Measurements from ENCODE around the gene ANTXRL. TPM values are rescaled to one million over a fixed set of nuclear protein-coding genes. Genes with fewer than 3 reads are reported as not detected.
"Not testable (repeated sequence)": the region's sequence is repeated elsewhere in the genome, so short reads cannot be mapped to it uniquely, and the experiment has no call there.

The ANTXRL gene
- total RNA-seq, 1 experiment from 2014 or later = 0.63 TPM

DNA sequence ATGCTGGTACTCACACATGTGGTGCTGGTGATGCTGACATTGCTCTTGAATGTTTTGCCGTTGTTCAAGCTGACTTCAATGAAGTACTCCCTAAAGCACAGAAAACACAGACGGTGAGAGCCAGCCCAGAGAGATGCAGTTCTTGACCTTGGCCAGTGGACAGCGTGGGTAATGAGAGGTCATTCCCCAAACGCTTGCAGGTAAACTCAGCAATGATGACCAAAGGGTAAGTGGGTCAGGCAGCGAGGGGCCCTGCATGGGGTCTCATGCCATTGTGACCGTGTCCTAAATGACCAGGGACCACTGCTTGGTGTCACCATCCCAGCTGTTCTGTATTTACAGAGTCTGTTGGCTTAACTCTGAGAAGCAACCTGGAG, 32.8 kb upstream of the ANTXRL start:
- no peak for DNase-seq (ENCODE audit: low read depth)

DNA sequence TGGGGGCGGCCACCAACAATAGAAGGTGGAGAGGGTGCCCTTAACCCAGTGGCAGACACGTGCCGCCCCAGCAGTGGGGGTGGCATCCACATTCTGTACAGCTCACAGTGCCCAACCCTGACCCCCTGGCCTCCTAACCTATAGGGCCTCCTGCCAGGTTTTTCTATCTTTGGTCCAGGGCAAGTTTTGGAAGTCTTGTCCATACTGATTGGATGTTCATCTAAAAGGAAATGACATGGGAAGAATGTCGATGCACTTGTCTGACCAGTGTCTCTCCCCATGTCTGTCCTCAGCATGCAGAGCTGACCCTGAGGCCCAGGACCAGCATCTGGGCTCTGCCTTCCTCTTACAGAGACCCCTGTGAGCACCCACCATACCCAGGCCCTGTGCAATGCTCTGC, 32.3 kb upstream of the ANTXRL start:
- no peak for DNase-seq (ENCODE audit: low read depth)

DNA sequence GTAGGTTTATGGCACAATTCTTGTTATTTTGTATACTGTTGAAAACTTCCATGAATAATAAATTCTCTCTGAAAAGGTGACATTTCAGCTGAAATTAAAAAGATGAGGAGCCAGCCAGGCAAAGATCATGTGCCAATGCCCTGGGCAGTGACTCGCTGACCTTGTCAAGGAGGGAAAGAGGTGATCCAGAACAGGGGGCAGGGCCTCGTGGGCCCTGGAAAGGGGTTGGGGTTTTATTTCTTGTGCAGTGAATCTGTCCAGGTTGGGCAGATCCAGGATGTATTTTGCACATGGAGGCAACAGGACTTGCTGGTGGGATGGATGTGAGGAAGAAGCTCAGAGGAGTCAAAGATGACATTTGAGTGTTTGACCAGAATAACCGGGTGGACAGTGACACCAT, 31.6 kb upstream of the ANTXRL start:
- not testable (repeated sequence) for DNase-seq (ENCODE audit: low read depth)

DNA sequence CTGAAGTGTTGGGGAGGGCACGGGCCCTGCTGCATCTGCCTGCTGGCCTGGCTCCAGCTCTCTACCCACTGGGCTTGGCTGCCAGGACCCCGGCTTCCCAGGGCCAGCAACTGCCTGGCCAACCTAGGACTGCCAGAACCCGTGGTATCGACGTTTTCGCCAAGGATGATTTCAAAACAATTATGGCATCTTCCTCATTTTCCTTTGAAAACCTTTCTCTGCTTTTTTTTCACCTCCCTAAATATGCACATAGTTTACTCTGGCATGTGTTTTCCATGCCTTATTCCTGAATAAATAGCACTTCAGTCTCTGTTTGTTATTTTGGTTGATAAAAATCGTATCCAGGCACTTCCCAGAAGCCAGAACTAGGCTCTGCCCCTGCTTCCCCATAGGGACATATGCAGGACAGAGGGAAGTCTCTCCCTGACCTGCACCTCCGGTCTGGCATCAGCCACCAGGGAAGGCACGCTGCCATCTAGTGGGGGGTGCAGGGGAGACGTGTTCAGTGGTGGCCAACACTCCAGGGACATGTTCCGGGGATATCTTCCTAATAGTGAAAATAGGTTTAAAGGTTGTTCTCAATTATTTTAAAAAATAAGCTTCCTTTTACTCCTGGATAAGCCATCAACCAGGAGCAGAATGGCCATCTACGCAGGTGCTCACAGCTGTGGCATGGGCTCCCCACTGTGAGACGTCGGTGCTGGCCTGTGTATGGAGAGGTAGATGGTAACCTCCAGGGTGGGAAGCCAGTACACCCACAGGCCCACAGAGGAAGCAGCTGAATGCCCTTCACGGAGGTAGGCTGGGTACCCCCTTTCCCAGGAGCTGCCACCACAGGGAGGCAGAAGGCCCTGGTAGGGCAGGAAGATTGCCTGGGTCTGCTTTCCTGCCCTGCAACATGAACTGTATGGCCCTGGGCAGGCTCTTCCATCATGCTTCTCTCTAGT, 30.7 kb upstream of the ANTXRL start:
- DNase-seq (ENCODE audit: low read depth) = peak; percentile 43

- no peak for DNase-seq (ENCODE audit: low read depth)
Observed at GRCh38 chr10:46257099-46257498, 29.7 kb upstream of the ANTXRL start.

DNA sequence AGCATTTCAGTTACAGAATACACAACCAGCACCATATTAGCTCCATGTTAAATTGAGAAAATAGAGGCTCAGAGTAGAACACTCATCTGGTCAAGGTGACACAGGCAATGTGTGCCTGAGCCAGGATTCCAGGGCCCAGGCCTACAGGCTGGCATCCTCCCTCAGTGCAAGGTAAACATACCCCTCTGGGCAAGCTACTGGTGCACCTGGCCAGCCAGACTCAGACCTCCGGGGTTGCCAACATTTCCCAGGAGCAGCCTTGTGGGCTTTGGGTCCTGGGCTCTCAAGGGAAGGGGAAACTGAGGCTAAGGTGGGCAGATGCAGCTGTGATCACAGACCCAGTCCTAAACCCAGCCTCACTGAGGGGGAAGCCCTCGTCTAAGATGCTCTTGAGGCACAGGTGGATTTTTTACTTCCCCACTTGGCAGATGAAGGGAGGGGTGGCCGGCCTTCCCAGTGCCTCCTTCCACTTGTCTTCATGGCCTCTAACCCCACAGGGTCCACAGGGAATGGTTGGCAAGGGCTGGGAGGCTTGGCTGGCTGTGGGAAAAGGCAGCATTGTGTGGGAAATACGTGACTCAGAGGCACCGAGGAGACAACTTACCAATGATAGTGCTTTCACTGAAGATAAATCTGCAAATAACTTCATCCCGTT, 23.8 kb upstream of the ANTXRL start:
- not testable (repeated sequence) for DNase-seq (ENCODE audit: low read depth)

GRCh38 chr10:46263831-46264268, 22.9 kb upstream of the ANTXRL start:
- DNase-seq (ENCODE audit: low read depth) = no peak

DNA sequence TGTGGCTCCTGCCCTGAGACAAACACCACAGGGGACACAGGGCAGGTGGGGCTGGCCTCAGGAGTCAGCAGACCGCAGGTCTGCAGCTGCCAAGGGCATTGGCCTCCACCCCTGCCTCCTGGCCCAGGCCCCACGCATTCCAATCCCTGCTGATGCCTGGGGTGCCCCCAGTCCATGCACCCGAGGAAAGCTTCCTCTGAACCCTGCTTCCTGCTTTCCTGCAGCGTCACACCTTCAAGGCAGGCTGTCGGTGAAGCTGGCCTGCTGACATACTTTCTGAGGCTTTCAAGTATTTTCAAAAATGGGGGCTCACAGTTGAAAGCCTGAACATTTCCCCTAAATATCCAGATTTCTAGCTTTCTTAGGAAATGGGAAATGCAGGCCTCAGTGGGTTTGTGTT, 22.5 kb upstream of the ANTXRL start:
- DNase-seq (ENCODE audit: low read depth) = no peak

DNA sequence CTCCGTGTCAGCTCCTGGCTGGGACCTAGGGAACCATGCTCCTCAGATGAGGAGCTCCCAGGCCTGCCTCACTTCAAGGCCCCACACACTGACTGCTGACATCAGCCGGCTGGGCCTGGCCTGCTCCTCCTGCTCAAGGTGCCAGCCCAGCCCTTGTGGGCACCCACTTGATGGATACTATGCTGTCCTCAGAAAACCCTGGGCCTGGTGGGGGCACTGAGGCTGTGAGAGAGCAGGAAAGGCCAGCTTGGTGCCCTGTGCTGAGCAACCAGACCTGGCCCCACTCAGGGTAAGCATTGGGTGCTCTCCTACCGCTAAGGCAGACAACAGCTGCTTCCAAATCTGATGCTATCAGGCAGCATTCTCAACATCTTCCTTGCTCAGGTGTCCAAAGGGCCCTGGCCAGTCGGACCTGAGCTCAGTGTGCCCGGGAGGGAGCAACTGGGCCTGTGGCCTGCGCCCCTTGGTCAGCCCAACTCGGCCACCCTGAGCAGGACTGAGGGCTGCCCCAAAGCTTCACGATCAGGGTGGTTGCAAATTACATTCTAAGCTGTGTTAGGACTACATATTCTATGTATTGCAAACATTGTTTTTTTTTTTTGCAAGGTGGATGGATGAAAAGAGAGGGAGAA, 21.9 kb upstream of the ANTXRL start:
- no peak for DNase-seq (ENCODE audit: low read depth)

DNA sequence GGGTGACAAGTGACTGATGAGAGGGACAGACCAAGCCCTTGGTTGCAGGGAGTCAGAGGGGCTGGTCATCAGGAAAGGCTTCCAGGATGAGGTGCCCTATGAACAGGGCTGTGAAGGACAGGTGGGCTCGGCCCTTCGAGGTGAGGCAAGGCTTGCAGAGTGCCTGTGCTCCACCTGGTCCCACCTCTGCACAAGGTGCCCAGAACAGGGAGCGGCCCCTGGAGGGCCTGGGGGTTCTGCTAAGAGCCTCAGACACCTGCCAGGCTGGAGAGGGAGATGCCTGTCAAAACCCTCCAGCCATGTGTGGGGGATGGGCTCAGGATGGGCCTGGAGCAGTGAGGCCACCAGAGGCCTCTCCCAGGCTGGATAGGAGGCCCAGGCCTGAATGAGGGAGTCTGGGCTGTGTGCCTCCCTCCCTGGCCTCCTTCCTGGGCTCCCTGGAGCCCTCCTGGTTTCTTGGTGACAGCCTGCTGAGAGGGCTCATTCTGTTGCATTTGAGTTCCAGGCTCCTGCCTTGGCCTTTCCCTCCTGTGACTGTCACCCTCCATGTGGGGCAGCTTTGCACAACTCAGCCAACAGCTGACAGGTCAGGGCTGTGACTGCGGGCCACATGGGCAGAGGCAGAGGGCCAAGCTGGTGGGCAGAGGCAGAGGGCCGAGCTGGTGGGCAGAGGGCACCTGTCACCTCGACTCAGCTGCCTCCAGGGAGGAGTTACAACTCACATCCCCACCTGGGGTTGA, 21.1 kb upstream of the ANTXRL start:
- not testable (repeated sequence) for DNase-seq (ENCODE audit: low read depth)

DNA sequence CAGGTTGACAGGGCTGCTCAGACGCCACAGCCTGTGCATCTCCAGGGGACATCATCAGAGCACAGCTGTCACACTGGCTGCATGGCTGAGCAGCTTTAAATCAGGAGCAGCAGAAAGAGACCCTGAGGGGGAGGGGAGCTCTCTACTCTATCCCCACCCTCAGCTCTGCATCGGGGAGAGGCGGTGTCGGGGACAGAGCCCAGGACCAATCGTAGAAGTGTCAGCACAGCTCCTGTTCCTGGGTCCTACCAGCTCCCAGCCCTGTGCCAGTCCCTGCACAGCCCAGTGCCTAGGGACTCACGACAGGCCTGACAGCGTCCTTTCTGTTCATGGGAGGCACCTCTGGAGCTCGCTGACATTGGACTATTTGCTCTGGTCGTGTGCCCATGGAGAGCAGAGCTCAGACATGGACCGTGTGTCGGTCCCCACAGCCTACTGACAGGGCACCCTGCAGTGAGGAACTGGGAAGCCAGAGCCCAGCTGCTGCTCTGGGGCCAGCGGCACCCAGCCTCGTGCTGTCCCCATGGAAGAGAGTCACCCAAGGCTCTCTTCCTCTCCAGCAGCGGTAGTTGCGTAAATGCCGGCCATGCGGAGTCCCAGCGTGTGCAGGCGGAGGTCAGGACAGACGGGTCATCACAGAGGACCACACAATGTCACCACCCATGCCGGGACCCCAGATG, 20.4 kb upstream of the ANTXRL start:
- DNase-seq (ENCODE audit: low read depth) = no peak

DNA sequence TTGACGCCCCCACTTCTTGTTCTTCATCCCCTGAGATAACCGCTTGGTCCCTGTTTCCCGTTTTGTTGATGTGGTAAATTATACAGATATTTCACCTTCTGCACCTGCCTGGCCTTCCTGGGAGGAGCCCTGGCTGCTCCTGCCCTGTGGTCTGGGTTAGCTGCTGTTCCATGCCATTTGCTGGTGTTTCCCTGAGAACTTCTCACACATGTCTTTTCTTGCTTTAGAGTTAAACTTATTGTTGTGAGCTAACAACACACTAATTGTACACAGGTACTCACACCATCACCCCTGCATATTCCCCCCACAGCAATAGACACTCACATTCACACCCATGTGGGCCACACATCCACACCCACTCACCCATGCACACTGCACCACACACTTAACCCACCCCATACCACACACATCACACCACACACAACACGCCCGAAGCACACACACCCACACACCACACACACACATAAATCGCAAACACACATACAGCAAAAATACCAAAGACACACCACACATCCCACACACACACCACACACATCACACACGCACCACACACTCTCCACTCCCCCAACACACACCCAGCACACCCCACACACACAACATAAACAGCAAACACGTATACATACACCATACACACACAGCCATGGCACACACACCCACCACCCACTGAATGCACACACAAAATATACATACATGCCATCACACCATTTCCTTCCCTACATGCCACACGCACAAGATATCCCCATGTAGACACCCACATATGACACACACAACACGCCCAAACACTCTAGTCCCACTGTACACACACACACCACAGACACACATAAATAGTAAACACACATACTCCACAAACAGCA, 19.4 kb upstream of the ANTXRL start:
- DNase-seq (ENCODE audit: low read depth) = no peak

GRCh38 chr10:46268076-46268881, 18.5 kb upstream of the ANTXRL start:
- DNase-seq (ENCODE audit: low read depth) = no peak

GRCh38 chr10:46269554-46270053, 17.2 kb upstream of the ANTXRL start:
- DNase-seq (ENCODE audit: low read depth) = not testable (repeated sequence)

GRCh38 chr10:46270086-46270811, 16.5 kb upstream of the ANTXRL start:
- DNase-seq (ENCODE audit: low read depth) = no peak

DNA sequence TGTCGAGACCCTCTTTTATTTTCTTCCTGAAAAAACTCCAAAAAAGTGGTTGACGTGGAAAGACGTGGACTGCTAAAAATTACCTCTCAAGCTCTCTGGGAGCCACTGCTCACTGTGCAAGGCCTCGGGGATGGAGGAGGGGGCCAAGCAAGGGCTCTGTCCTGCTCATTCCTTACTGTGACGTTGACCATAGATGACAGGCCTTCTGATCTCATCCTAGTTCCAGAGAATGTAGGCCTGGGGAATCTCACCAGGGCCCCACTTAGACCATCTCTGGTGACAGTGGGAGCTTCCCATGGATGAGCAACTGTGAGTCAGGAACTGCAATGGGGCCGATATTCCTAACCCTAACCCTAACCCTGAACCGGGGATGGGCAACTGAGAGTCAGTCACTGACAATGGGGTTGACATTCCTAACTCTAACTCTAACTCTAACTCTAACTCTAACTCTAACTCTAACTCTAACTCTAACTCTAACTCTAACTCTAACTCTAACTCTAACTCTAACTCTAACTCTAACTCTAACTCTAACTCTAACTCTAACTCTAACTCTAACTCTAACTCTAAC, 15.8 kb upstream of the ANTXRL start:
- DNase-seq (ENCODE audit: low read depth) = not testable (repeated sequence)

- DNase-seq (ENCODE audit: low read depth) = not testable (repeated sequence)
Observed at GRCh38 chr10:46271795-46272499, 14.8 kb upstream of the ANTXRL start.

Measured in HT1080 (cell line).